Measurements from ENCODE around the gene SCN5A. TPM values are rescaled to one million over a fixed set of nuclear protein-coding genes. Genes with fewer than 3 reads are reported as not detected.

SCN5A gene
- total and polyA plus RNA-seq, 4 donors = 0.01 to 0.14 TPM; not detected in 2

GRCh38 chr3:38533285-38533976, 116.1 kb downstream of the SCN5A start:
- H3K9me3 ChIP-seq (ENCODE audit: control insufficient read depth in 4 of 4, low read length in 3 of 4) = peaks cover 0 to 2% (median 0%) of the 10 kb centered on the region in 4 donors
- no peaks in the 10 kb centered on the region for H3K27me3 ChIP-seq (ENCODE audit: control insufficient read depth in 4 of 4, insufficient read depth in 4 of 4, low read length in 3 of 4)
- no peak overlapping the region for H3K9ac ChIP-seq (ENCODE audit: low read depth in 1 of 2, low read length in 2 of 2)
- H3K4me3 ChIP-seq (ENCODE audit: low read depth in 1 of 3, low read length in 3 of 3) = no peak overlapping the region
- no peaks in the 10 kb centered on the region for H3K4me1 ChIP-seq (ENCODE audit: control insufficient read depth in 4 of 4, insufficient read depth in 4 of 4, low read length in 3 of 4)
- 89% methylated on average over 13 of the region's 13 CpGs for WGBS
- no peaks in the 10 kb centered on the region for H3K36me3 ChIP-seq (ENCODE audit: control insufficient read depth in 4 of 4, insufficient read depth in 3 of 4, low read depth in 1 of 4, low read length in 3 of 4)
- DNase-seq (ENCODE audit: low spot score) = no peak
- no peak for TF ChIP-seq FOXA1 (IDR thresholded peaks at IDR 0.05)
- TF ChIP-seq REST (IDR thresholded peaks at IDR 0.05) = no peak
- no peak for TF ChIP-seq NR2F2 (IDR thresholded peaks at IDR 0.05)
- no peak for TF ChIP-seq SP1 (IDR thresholded peaks at IDR 0.05)
- TF ChIP-seq HNF4A (conservative IDR thresholded peaks at IDR 0.05) = no peak
- TF ChIP-seq GABPA (IDR thresholded peaks at IDR 0.05 in 1 of 2, conservative IDR thresholded peaks at IDR 0.05 in 1 of 2) = no peak
- no peak for TF ChIP-seq FOXA2 (IDR thresholded peaks at IDR 0.05)
- TF ChIP-seq EGR1 (IDR thresholded peaks at IDR 0.05; ENCODE audit: low read depth in 2 of 2) = no peak
- no peak for TF ChIP-seq RAD21 (IDR thresholded peaks at IDR 0.05)
- TF ChIP-seq RXRA (IDR thresholded peaks at IDR 0.05) = no peak
- TF ChIP-seq JUND (IDR thresholded peaks at IDR 0.05) = no peak
- TF ChIP-seq HNF4G (IDR thresholded peaks at IDR 0.05) = no peak
- no peak overlapping the region for H3K27ac ChIP-seq (ENCODE audit: low read depth in 1 of 2, low read length in 2 of 2)

GRCh38 chr3:38532529-38532928, 117.0 kb downstream of the SCN5A start:
- 81% methylated on average over 3 of the region's 3 CpGs for WGBS

More at GRCh38 chr3:38532529-38532928, 117.0 kb downstream of the SCN5A start:
- H3K27ac ChIP-seq (ENCODE audit: low read depth in 1 of 2, low read length in 2 of 2) = no peak overlapping the region
- H3K4me1 ChIP-seq (ENCODE audit: control insufficient read depth in 4 of 4, insufficient read depth in 4 of 4, low read length in 3 of 4) = no peaks in the 10 kb centered on the region
- H3K9ac ChIP-seq (ENCODE audit: low read depth in 1 of 2, low read length in 2 of 2) = no peak overlapping the region
- peaks cover 0 to 3% (median 0%) of the 10 kb centered on the region in 4 donors for H3K36me3 ChIP-seq (ENCODE audit: control insufficient read depth in 4 of 4, insufficient read depth in 3 of 4, low read depth in 1 of 4, low read length in 3 of 4)
- peaks cover 0 to 2% (median 0%) of the 10 kb centered on the region in 4 donors for H3K9me3 ChIP-seq (ENCODE audit: control insufficient read depth in 4 of 4, low read length in 3 of 4)
- TF ChIP-seq ZBTB33 (IDR thresholded peaks at IDR 0.05) (no peak), HNF4A (conservative IDR thresholded peaks at IDR 0.05) (no peak), TAF1 (conservative IDR thresholded peaks at IDR 0.05) (no peak), HNF4G (IDR thresholded peaks at IDR 0.05) (no peak), FOXA1 (IDR thresholded peaks at IDR 0.05) (no peak), CTCF (IDR thresholded peaks at IDR 0.05; ENCODE audit: low read depth, low read length, missing input control) (no peak), FOXA2 (IDR thresholded peaks at IDR 0.05) (no peak), SP1 (IDR thresholded peaks at IDR 0.05) (no peak), MAX (IDR thresholded peaks at IDR 0.05) (no peak), ATF3 (IDR thresholded peaks at IDR 0.05) (no peak), JUND (IDR thresholded peaks at IDR 0.05) (no peak), NR2F2 (IDR thresholded peaks at IDR 0.05) (no peak), YY1 (IDR thresholded peaks at IDR 0.05) (no peak), EGR1 (IDR thresholded peaks at IDR 0.05; ENCODE audit: low read depth in 2 of 2) (no peak), REST (IDR thresholded peaks at IDR 0.05) (no peak)
- H3K4me3 ChIP-seq (ENCODE audit: low read depth in 1 of 3, low read length in 3 of 3) = no peak overlapping the region
- no peaks in the 10 kb centered on the region for H3K27me3 ChIP-seq (ENCODE audit: control insufficient read depth in 4 of 4, insufficient read depth in 4 of 4, low read length in 3 of 4)
- no peak for DNase-seq (ENCODE audit: low spot score)

Measured in liver (tissue), 9 donors.